ENCODE results near the gene LIG1.

DNA sequence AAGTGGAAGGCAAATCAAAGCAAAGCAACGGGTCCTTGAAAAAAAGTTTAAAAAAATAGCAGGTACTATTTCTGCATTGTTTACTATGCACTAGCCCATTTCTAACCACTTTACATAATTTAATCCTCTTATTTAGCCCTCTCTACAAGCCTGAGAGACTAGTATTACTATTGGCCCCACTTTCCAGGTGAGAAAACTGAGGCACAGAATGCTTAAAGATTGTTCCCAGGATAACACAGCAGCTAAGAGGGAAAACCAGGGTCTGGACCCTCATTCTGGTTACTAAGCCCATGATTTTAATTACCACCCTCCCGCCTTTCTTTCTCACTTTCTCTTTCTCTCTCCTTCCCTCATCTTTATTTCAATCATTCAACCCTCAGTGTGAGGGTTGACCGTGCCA lies 6.1 kb upstream of the LIG1 start:
- TF ChIP-seq EZH2 (IDR thresholded peaks at IDR 0.05; ENCODE audit: insufficient read depth, poor library complexity, severe bottlenecking): no peak
- TF ChIP-seq EZH2phosphoT487 (IDR thresholded peaks at IDR 0.05; ENCODE audit: insufficient read depth, low read depth): no peak
